Measurements from ENCODE around the gene PIF1.
"Not testable (repeated sequence)": the region's sequence is repeated elsewhere in the genome, so short reads cannot be mapped to it uniquely, and the experiment has no call there.

Gene PIF1

GRCh38 chr15:64847016-64847415 is 21.6 kb upstream of the PIF1 start:
- no peak for DNase-seq

- no peak for DNase-seq
Measured at GRCh38 chr15:64845831-64846595, 20.6 kb upstream of the PIF1 start.

GRCh38 chr15:64845183-64845611 is 19.8 kb upstream of the PIF1 start:
- DNase-seq: no peak

- peak; percentile 41 for DNase-seq
Measured at GRCh38 chr15:64844576-64845145, 19.2 kb upstream of the PIF1 start.

- no peak for DNase-seq
Measured at GRCh38 chr15:64843991-64844390, 18.5 kb upstream of the PIF1 start.

GRCh38 chr15:64842986-64843561 is 17.6 kb upstream of the PIF1 start:
- peak; percentile 22 for DNase-seq

- peak; percentile 34 for DNase-seq
Measured at GRCh38 chr15:64842096-64842939, 16.9 kb upstream of the PIF1 start.

- DNase-seq: peak; percentile 97
Measured at GRCh38 chr15:64841344-64842095, 16.1 kb upstream of the PIF1 start, which contains the start of gene PLEKHO2. Gene PLEKHO2 (plus strand): TSS chr15:64841915. CDS start chr15:64842017, 102 bp downstream.

GRCh38 chr15:64841060-64841343 is 15.6 kb upstream of the PIF1 start:
- DNase-seq: no peak

GRCh38 chr15:64837502-64837901 is 12.1 kb upstream of the PIF1 start:
- peak; percentile 76 for DNase-seq

GRCh38 chr15:64836023-64836536 is 10.6 kb upstream of the PIF1 start:
- DNase-seq: no peak

- DNase-seq: no peak
Measured at GRCh38 chr15:64833690-64834089, 8.2 kb upstream of the PIF1 start.

GRCh38 chr15:64828985-64829384 is 3.5 kb upstream of the PIF1 start:
- no peak for DNase-seq

- no peak for DNase-seq
Measured at GRCh38 chr15:64824929-64825430, 467 bp downstream of the PIF1 start.

GRCh38 chr15:64816452-64816851 is 9.0 kb downstream of the PIF1 start:
- no peak for DNase-seq

- DNase-seq: not testable (repeated sequence)
Measured at GRCh38 chr15:64814965-64815364, 10.5 kb downstream of the PIF1 start.

- DNase-seq: not testable (repeated sequence)
Measured at GRCh38 chr15:64814283-64814682, 11.2 kb downstream of the PIF1 start.

GRCh38 chr15:64813075-64813474 is 12.4 kb downstream of the PIF1 start:
- DNase-seq: no peak

GRCh38 chr15:64810497-64811326 is 14.7 kb downstream of the PIF1 start:
- no peak for DNase-seq

- DNase-seq: peak; percentile 62
Measured at GRCh38 chr15:64809649-64810496, 15.6 kb downstream of the PIF1 start.
